ENCODE results near the gene NTHL1.

The NTHL1 gene

DNA sequence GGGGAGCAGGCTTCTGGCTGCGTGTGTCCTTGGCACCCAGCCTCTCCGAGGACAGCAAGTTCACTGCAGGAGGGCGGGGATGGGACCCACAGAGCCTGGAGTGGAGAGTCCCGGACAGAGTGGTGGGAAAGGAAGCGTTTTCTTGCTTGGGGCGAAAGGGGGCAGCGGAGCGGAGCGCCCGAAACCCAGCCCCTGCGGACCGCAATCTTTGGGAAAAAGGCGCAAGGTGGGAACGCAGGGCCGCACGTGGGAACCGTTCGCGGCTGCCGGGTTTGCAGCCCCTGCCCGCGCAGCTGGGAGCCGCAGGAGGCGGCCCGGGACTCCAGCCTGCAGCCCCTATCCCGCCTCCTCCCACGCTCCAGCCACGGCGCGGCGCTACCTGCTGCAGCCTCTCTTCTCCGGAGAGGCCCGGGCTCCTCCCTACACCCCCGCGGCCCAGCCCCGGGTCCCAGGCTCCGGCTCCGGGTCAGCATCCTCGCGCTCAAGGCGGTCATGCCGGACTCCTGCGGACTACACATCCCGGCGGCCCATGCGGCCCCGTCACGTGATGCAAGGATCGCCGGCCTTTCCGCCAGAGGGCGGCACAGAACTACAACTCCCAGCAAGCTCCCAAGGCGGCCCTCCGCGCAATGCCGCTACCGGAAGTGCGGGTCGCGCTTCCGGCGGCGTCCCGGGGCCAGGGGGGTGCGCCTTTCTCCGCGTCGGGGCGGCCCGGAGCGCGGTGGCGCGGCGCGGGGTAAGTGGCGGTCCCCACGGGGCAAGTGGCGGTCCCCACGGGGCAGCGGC, at the start of gene NTHL1, which contains the start of gene TSC2:
Gene NTHL1 (minus strand): TSS at position 505 of the 786 bp plus-strand sequence. CDS start 11 bp downstream, at position 494.
Gene TSC2 (plus strand): TSS at position 656 of the 786 bp plus-strand sequence. CDS start 631 bp downstream, outside the sequence.
- peak; percentile 88 to 92 for DNase-seq (ENCODE audit: low read depth in 2 of 2)

DNA sequence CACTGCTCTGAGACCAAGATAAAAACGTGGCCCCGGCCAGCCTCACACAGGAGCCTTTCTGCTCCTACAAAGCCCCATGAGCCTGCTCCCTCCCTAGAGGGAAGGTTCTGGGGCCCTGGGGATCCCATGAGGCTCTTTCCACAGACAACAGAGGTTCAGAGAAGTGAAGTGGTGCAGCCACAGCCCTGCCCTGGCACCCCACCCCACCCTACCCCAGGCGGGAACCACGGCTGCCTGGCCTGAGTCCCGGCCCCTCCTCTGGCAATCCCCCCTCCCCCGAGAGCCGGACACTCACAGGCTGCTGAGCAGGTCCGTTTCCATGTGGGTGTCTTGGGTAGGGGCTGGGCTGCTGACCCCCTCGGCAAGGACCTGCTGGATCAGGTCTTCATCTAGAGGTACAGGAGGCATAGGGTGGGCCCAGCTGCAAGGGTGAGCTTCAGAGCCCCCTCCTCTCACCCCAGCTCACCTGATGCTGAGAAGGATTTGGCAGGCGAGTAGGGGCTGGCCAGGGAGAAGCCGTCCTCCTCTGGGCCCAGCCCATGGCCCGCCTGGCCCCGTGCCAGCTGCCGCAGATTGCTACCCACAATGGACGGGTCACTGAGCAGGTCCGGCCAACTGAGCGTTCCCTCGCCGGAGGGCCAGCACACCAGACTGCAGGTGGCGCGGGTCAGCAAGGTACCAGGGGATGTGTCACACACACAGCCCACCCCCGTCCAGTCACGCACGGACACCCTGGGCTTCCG, 49.4 kb upstream of the NTHL1 start:
- DNase-seq (ENCODE audit: low read depth in 2 of 2) = no peak

DNA sequence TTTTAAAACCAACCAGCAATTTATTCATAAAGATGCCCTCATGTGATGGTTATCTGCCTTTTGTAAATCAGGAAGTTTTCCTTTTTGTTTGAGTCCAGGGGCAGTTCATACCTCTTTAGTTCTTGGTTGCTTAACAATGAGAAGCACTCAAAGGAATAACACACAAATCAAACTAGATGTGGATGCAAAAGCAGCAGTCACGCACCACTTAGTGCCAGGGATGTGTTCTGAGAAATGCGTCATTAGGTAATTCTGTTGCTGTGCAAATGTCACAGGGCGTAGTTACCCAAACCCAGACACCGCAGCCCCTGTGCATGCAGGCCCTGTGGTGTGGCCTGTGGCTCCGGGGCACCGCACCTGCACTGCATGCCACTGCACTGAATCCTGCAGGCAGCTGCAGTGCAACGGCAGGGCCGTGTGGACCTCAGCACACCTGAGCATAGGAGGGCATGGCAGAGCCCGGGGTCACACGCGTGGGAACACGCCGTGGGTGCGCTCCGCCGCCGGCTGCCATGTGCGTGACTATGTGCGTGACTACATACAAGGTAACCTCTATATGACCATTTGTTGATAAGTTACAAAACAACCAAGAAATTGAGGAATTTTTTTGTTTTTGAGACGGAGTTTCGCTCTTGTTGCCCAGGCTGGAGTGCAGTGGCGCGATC, 48.4 kb upstream of the NTHL1 start:
- no peak for DNase-seq (ENCODE audit: low read depth in 2 of 2)

DNA sequence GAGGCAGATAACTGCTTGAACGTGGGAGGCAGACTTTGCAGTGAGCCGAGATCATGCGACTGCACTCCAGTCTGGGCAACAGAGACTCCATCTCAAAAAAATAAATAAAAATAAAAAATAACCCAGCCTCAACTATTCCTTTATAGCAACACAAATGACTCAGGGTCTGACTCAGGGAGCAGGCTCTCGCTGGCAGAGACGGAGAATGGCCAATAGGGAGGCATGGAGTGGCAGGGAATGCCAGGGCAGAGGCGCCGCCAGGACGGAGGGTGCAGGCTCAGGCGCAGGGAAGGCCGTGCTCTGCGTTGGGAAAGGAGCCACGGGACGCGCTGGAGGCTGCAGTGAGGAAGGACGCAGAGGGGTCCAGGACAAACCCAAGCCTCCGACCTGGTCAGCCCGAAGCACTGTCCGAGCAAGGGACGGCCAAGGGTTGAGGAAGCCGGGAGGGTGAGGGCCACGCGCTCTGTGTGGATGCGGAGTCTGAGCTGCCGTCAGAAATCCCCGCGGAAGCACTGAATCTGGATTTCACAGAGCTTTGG, 47.8 kb upstream of the NTHL1 start:
- DNase-seq (ENCODE audit: low read depth in 2 of 2) = no peak

DNA sequence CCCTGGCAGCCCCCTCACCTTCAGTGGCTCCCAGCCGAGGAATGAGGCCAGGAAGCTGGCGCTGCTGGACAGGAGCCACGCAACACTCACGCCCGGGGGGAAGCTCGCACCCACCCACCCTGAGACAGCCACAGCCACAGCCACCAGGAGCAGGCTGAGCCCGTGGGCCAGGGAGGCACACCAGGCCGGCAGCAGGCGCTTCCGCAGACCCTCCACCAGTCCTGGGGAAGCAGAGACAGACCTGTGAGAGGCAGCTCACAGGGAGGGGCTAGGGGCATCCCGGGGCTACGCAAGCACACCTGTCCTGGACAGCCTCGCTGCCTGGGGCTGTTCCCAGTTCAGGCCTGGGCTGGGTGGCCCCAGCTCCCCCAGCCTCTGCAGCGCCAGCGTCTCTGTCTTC, 46.2 kb upstream of the NTHL1 start:
- DNase-seq (ENCODE audit: low read depth in 2 of 2) = no peak

DNA sequence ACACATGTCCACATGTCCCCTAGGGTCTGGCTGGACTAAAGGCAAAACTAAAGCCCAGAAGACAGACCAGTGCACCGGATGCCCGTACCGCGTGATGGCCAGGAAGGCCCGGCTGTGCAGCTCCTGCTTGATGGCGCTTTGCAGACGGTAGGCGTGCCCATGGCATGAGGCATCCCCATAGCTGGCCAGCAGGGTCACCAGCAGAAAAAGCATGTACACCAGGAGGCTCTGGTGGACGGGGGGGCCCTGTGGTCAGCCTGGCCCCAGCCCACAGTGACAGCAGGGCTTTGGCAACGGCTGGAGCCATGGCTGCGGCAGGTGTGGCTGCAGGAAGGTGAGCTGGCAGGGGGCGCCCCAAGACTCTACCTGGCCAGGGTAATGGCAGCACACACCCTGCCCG, 45.2 kb upstream of the NTHL1 start:
- no peak for DNase-seq (ENCODE audit: low read depth in 2 of 2)

DNA sequence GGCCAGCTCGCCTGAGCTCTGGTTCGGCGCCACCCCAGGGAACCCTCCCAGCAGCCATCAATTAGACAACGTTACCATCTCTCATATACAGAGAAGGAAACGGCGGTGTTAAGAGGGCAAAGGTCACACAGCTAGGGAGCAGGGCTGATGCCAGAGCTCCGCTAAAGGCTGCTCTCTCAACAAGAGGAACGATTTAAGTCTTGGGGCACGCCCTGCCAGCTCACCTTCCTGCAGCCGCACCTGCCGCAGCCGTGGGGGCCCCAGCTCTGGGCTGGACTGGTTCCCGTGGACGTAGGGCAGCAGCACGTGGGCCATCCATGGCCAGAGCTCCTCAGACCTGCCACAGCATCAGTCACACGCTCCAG, 44.6 kb upstream of the NTHL1 start:
- no peak for DNase-seq (ENCODE audit: low read depth in 2 of 2)

DNA sequence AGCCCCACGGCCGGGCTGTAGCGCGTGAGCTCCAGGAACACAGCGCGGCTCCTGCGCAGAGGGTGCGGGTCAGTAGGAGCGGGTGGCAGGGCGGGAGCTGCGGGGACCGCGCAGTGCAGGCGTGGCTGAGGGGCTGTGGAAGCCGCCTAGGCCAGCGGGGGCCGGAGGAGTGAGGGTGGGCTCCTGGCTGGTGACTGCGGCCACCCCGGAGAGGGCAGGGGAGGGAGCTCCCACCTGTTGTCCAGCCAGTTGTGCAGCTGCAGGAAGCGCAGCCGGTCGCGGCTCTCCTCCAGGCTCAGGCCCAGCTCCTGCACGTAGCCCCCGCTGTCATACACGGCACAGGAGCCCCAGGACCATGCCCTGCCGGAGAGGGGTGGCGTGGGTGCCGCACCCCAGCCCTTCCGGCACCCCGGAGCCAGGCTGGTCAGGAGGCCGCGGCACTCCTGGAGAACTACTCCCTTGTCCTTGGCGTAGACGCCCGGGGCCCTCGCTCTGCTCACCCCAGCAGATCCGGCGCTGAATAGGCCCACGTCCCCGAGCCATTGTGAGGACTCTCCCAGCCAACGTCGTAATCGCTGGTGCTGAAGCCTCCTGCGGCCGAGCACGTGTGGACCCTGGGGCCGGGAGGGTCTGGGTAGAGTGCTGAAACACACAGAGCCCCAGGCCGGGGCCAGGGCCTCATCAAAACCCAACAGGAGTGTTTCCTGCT, 44.1 kb upstream of the NTHL1 start:
- DNase-seq (ENCODE audit: low read depth in 2 of 2) = no peak

DNA sequence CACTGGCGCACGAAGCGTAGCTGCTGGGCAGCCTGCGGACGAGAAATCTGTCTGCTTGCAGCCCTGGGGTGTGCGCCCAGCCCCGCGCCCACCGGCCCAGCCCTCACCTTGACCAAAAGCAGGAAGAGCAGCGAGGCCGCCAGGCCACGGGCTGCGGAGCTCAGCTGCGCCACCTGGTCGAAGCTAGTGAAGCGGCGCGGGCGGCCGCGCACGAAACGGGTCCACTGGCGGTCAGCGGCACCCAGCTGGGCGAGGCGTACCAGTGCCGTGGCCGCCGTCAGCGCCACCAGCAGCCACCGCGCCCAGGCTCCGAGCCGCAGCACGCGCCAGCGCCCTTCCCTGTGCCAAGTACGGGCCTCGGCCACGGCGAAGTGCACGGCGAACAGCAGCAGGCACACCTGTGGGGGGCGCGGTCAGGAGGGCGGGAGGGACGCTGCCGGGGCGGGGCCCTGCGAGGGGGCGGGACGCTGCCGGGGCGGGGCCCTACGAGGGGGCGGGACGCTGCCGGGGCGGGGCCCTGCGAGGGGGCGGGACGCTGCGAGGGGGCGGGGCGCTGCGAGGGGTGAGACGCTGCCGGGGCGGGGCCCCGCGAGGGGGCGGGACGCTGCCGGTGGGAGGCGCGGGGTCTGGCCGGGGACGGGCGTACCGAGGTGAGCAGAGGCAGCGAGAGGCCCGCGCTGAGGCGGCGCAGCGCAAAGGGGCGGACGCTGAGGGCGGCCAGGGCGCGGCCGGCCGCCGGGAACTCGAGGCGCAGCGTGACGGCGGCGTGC, 43.3 kb upstream of the NTHL1 start:
- DNase-seq (ENCODE audit: low read depth in 2 of 2) = no peak

DNA sequence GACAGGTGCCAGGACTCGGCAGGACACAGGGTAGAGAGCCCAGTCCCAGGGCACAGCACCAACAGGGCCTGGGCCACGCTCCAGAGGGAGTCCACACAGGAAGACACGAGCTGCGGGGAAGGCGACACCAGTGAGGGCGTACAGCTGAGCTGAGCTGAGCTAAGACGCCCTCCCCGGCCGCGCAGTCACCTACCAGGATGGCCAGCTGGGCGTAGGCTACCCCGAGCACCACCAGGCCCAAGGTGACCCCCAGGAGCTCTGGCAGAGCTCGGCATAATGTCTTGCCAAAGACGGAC, 42.8 kb upstream of the NTHL1 start:
- no peak for DNase-seq (ENCODE audit: low read depth in 2 of 2)

DNA sequence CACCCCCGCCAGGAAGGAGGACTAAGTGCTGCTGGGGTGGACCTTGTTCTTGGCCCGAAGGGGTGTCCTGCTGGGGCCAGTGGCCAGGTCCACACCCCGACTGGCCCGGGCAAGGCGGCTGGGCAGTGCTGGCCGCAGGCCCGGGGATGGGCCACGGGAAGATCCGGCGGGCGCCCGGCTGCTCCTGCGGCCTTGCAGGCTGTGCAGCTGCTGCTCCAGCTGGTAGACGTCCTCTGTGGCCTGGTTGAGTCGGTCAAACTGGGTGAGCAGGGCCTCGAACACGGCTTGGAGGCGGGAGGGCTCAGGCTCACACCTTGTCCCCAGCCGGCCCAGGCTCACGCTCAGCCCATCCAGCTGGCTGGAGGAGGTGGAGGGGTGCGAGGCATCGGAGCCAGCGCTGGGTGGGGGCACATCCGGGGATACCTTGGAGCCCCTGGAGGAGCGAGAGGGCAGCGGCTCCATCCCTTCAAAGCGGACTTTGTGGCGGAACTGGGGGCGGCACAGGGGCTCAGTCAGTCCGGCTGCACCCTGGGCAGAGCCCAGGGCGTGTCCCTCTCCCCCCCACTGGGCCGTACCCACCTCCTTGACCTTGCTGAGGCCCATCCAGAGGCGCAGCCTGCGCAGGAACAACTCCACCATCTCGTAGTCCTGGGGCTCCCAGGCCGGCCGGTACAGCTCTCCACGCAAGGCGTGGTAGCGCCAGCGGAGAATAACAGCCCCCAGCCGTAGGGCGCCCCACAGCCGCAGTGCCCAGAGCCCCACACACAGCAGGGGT, 42.3 kb upstream of the NTHL1 start:
- no peak for DNase-seq (ENCODE audit: low read depth in 2 of 2)

DNA sequence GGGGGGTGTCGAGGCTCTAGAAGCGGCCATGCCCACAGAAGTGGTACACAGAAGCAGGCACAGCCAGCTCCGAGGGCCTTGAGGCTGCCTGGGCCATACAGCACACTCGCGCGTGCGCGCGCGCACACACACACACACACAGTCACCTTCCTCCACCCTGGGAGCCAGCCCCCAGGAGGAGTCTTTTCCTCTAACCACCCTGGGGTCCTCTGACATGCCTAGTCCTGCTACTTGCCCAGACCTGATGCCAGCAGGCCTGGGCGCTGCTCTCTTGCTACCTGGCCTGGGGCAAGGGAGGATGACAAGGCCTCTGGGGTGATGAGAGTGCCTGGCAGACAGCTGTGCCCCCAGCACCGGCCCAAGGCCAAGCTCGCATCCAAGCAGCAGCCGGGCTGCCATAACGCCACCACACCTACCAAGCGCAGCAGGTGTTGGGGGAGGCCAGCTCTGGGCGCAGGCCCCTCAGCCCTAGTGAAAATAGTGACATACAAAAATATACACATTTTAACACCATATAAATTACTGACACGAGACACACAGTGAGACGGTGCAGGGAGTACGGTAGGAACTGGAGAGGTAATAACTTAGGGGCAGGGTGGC, 41.2 kb upstream of the NTHL1 start:
- DNase-seq (ENCODE audit: low read depth in 2 of 2) = no peak

DNA sequence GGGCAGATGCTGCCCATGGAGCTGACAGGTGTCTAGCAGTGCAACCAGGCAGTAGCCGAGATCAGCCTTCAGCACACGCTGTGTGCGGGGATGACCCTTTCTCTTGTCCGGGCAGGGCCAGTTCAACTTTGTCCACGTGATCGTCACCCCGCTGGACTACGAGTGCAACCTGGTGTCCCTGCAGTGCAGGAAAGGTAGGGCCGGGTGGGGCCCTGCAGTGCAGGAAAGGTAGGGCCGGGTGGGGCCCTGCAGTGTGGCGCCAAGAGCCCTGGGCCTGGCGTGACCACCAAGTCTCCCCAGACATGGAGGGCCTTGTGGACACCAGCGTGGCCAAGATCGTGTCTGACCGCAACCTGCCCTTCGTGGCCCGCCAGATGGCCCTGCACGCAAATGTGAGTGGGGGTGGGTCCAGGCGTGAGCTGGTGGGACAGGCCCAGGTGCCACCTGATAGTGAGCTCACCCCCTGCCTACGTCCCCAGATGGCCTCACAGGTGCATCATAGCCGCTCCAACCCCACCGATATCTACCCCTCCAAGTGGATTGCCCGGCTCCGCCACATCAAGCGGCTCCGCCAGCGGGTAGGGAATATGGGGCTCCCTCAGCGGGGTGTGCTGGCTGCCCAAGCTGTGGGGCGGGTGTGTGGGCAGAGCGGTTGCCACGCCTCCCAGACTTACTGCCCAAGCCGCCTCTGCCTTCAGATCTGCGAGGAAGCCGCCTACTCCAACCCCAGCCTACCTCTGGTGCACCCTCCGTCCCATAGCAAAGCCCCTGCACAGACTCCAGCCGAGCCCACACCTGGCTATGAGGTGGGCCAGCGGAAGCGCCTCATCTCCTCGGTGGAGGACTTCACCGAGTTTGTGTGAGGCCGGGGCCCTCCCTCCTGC, 40.4 kb upstream of the NTHL1 start:
- no peak for DNase-seq (ENCODE audit: low read depth in 2 of 2)

DNA sequence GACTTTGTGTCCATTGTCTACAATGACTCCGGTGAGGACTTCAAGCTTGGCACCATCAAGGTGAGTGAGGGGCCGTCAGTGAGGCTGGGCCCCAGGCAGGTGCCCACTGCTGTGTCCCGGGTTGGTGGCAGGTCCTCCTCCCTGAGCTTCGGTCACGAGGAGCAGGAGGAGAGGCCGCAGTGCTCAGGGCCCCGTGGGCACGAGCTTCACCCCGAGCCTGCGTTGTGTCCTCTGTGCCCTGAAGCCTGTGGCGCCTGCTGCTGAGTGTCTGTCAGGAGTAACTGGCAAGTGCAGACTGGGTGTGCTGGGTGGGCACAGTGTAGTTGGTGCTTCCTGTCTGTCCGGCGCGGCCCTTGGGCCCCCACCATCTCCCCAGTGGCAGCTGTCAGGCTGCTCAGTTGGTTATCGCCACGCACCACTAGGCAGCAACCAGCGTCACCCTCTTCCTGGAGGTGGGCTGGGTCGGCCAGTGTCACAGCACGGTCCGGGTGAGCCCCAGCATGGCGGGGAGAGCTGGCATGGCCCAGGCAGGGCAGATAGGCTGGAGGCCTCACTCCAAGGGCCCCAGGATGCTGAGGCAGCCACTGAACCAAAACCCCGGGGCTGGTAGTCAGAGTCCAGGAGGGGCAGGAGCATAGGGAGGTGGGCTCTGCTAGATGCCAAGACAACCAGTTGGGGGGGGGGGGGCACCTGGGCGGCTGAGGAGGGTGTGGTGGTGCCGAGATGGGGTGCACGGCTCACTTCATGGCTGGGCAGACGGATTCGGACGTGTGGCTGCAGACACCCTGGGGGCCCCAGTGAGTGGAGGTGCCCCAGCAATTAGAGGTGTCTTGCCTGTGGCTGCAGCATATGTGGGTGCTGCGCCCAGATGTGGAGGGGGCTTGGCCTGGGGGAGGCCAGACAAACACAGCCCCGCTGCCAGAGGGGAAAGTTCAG, 39.4 kb upstream of the NTHL1 start:
- DNase-seq (ENCODE audit: low read depth in 2 of 2) = no peak

DNA sequence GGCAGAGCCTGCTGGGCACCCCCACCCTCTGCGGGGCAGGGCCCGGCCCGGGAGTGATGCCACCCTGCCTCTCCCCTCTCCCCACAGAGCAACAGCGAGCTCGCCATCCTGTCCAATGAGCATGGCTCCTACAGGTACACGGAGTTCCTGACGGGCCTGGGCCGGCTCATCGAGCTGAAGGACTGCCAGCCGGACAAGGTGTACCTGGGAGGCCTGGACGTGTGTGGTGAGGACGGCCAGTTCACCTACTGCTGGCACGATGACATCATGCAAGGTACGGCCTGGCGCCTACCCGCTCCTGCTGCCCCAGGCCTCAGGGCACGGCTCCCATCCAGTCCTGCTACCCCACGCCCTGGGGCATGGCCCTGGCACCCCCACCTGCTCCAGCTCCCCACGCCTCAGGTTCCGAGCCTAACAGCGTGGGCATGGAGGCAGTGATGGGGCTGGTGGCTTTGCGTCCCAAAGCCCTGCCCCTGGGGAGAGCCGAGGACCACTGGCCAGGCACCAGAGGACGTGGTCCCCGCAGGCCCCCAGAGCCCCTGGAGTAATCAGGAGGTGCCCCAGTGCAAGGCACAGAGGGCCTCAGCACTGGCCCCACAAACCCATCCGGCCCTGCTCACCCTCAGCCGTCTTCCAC, 38.6 kb upstream of the NTHL1 start:
- no peak for DNase-seq (ENCODE audit: low read depth in 2 of 2)

DNA sequence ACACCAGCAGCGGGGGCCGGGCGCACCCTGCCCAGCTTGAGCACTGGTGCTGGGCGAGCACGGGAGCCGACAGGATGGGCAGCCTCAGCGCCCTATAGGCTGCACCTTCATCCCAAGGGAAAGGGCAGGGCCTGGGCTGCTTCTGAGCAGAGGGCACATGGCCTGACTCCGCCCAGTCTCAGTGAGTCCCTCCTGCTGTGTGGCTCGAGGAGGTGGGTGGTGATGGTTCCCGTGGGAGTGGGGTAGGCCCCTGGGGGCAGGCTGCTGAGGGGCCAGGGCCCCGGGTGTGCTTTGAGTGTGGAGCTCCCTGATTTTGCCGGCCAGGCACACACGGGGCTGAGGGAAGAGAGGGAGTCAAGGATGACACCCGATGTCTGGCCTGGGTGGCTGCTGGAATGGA, 38.0 kb upstream of the NTHL1 start:
- no peak for DNase-seq (ENCODE audit: low read depth in 2 of 2)

DNA sequence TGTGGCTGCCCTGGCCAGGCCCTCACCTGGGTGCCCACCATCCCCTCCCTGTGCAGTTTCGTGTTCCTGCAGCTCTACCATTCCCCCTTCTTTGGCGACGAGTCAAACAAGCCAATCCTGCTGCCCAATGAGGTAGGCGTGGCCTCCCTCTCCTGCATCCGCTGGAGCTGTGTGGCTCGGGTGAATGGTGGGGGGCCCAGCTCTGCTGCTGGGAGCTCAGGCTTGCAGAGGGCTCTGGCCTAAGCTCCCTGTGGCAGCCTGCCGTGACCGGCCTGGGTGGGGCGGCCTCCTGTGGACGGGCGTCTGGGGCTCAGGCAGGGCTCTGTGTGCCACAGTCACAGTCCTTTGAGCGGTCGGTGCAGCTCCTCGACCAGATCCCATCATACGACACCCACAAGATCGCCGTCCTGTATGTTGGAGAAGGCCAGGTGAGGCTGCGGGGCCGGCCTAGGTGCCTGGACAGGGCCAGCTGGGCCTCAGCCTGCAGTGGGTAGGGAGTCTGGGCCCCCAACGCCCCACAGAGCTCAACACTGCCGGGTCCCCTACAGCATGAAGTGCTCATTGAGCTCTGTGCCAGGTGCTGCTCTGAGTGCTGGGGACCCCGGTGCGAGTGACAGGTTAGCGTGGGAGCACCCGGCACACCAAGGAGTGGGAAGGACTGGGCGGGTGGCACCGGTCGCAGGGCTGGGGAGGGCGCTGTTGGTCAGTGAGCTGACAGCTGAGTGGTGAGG, 37.4 kb upstream of the NTHL1 start:
- DNase-seq (ENCODE audit: low read depth in 2 of 2) = no peak
